ENCODE data around the gene ZBTB5.

GRCh38 chr9:37421914-37422288, 43.3 kb downstream of the ZBTB5 start:
- TF ChIP-seq EZH2 (IDR thresholded peaks at IDR 0.05): no peak
- no peak for TF ChIP-seq POLR2AphosphoS5 (IDR thresholded peaks at IDR 0.05; ENCODE audit: borderline replicate concordance, low read depth, low read length)

Measured in SK-N-MC (cell line).